ENCODE data around the gene MEGF6. TPM values are rescaled to one million over a fixed set of nuclear protein-coding genes. Genes with fewer than 3 reads are reported as not detected.

MEGF6 gene
- total and polyA plus RNA-seq, 2 donors (not counting 1 experiment from before 2014, with no cell fraction given) = 43.2 to 77.3 TPM

DNA sequence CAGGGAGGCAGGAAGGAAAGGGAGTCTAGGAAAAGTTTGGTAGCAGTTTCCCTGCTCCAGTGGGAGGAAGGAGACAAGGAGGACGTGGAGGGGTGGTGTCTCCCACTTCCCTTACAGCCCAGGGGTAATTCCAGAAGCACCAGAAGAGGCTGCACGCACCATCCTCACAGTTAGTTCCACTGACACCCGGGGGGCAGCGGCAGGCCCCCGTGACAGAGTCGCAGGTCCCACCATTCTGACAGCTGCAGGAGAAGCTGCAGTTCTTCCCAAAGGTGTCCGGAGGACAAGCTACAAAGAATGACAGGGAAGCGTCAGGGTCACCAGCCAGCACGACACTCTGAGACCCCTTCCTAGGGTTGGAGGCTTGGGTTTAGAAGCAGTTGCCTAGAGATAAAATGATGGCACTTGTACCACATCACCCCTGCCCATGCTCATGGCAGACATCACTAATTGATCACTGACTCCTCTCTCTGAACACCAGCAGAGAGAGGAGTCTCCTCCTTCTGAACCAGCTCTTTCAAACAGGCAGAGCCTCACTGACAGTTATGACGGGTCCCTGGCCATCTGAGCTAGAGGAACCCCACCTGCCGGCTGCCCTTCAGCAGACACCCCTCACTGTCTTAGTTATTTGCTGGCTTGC is 103.6 kb downstream of the MEGF6 start:
- no peak for DNase-seq
- Histone ChIP-seq H3K27ac (ENCODE audit: low read length in 2 of 2) (no peak overlapping the region), H2AFZ (ENCODE audit: insufficient read depth, low read depth, low read length, poor library complexity, severe bottlenecking) (no peak overlapping the region), H3K9me3 (ENCODE audit: control extremely low read depth in 1 of 3, control insufficient read depth in 2 of 3, insufficient read depth in 1 of 3, low read length in 2 of 3) (peaks cover 0 to 4% (median 0%) of the 10 kb centered on the region in 3 donors), H3K79me2 (ENCODE audit: control insufficient read depth, insufficient read depth, low read length) (no peaks in the 10 kb centered on the region), H3K36me3 (replicated peaks in 1 of 2; ENCODE audit: control extremely low read depth in 1 of 2, control insufficient read depth in 1 of 2, extremely low read depth in 1 of 2, insufficient read depth in 2 of 2, low read length in 1 of 2) (no peaks in the 10 kb centered on the region), H3K27me3 (replicated peaks in 1 of 4; ENCODE audit: control extremely low read depth in 1 of 4, control insufficient read depth in 3 of 4, insufficient read depth in 4 of 4, low read length in 3 of 4) (no peaks in the 10 kb centered on the region), H3K4me1 (ENCODE audit: control insufficient read depth in 2 of 2, insufficient read depth in 2 of 2, low read length in 2 of 2) (no peaks in the 10 kb centered on the region), H4K20me1 (ENCODE audit: control insufficient read depth, insufficient read depth, low read length, poor library complexity, severe bottlenecking) (peaks cover 23% of the 10 kb centered on the region), H3K4me2 (replicated peaks; ENCODE audit: low read depth, low read length, poor library complexity, severe bottlenecking) (no peak overlapping the region), H3K4me3 (ENCODE audit: control extremely low read depth in 1 of 5, extremely low read depth in 1 of 5, insufficient read depth in 1 of 5, low read depth in 2 of 5, low read length in 4 of 5) (no peak overlapping the region), H3K9ac (ENCODE audit: low read length) (no peak overlapping the region)
- ATAC-seq (ENCODE audit: low read depth) = no peak
- Mint-ChIP-seq H3K4me1 (no peaks in the 10 kb centered on the region), H3K9me3 (ENCODE audit: insufficient read depth) (no peaks in the 10 kb centered on the region), H3K27me3 (no peaks in the 10 kb centered on the region), H3K27ac (no peak overlapping the region), H3K4me3 (no peak overlapping the region)
- TF ChIP-seq EZH2 (IDR thresholded peaks at IDR 0.05; ENCODE audit: borderline replicate concordance, insufficient read depth, low read depth, low read length, poor library complexity, severe bottlenecking) = no peak
- TF ChIP-seq, protein P1, sequence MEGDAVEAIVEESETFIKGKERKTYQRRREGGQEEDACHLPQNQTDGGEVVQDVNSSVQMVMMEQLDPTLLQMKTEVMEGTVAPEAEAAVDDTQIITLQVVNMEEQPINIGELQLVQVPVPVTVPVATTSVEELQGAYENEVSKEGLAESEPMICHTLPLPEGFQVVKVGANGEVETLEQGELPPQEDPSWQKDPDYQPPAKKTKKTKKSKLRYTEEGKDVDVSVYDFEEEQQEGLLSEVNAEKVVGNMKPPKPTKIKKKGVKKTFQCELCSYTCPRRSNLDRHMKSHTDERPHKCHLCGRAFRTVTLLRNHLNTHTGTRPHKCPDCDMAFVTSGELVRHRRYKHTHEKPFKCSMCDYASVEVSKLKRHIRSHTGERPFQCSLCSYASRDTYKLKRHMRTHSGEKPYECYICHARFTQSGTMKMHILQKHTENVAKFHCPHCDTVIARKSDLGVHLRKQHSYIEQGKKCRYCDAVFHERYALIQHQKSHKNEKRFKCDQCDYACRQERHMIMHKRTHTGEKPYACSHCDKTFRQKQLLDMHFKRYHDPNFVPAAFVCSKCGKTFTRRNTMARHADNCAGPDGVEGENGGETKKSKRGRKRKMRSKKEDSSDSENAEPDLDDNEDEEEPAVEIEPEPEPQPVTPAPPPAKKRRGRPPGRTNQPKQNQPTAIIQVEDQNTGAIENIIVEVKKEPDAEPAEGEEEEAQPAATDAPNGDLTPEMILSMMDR (IDR thresholded peaks at IDR 0.05) = no peak
- ChIA-PET POLR2A (no interaction called here), CTCF (no interaction called here)
- WGBS (ENCODE audit: insufficient coverage) = 93% methylated on average over 9 of the region's 11 CpGs
- intact Hi-C loops (cut with micrococcal nuclease) = no loop called here

DNA sequence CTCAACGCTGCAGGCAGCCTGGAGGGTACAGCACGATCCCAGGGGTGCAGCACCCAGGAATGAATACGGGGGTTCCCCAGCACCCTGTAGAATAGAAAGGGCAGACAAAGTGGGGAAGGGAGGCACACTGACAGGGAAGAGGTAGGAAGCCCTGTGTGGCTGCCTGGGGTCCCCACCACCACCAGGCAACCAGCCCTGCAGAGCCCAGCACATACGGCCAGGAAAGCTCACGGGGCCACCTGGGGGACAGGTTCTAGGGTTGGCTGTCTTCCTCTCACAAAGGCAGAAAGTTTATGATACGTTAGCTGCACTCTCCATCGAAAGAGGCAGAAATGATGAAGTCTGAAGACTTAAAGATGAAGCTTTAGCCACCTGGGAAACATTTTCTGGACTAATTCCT is 104.4 kb downstream of the MEGF6 start:
- no peaks in the 10 kb centered on the region for H3K36me3 ChIP-seq (replicated peaks in 1 of 2; ENCODE audit: control extremely low read depth in 1 of 2, control insufficient read depth in 1 of 2, extremely low read depth in 1 of 2, insufficient read depth in 2 of 2, low read length in 1 of 2)
- intact Hi-C loops (cut with micrococcal nuclease) = no loop called here
- Mint-ChIP-seq H3K4me3 (no peak overlapping the region), H3K27me3 (no peaks in the 10 kb centered on the region), H3K4me1 (no peaks in the 10 kb centered on the region), H3K9me3 (ENCODE audit: insufficient read depth) (no peaks in the 10 kb centered on the region), H3K27ac (no peak overlapping the region)
- H3K79me2 ChIP-seq (ENCODE audit: control insufficient read depth, insufficient read depth, low read length) = no peaks in the 10 kb centered on the region
- H3K9me3 ChIP-seq (ENCODE audit: control extremely low read depth in 1 of 3, control insufficient read depth in 2 of 3, insufficient read depth in 1 of 3, low read length in 2 of 3) = peaks cover 0 to 4% (median 0%) of the 10 kb centered on the region in 3 donors
- H3K4me2 ChIP-seq (replicated peaks; ENCODE audit: low read depth, low read length, poor library complexity, severe bottlenecking) = no peak overlapping the region
- 92% methylated on average over 4 of the region's 7 CpGs for WGBS (ENCODE audit: insufficient coverage)
- no peak overlapping the region for H3K9ac ChIP-seq (ENCODE audit: low read length)
- no peak for TF ChIP-seq EZH2 (IDR thresholded peaks at IDR 0.05; ENCODE audit: borderline replicate concordance, insufficient read depth, low read depth, low read length, poor library complexity, severe bottlenecking)
- TF ChIP-seq, protein P1 (IDR thresholded peaks at IDR 0.05) = no peak
- H3K4me3 ChIP-seq (ENCODE audit: control extremely low read depth in 1 of 5, extremely low read depth in 1 of 5, insufficient read depth in 1 of 5, low read depth in 2 of 5, low read length in 4 of 5) = no peak overlapping the region
- H4K20me1 ChIP-seq (ENCODE audit: control insufficient read depth, insufficient read depth, low read length, poor library complexity, severe bottlenecking) = peaks cover 23% of the 10 kb centered on the region
- ATAC-seq (ENCODE audit: low read depth) = no peak
- no peak overlapping the region for H2AFZ ChIP-seq (ENCODE audit: insufficient read depth, low read depth, low read length, poor library complexity, severe bottlenecking)
- H3K4me1 ChIP-seq (ENCODE audit: control insufficient read depth in 2 of 2, insufficient read depth in 2 of 2, low read length in 2 of 2) = no peaks in the 10 kb centered on the region
- no peak for DNase-seq
- CTCF ChIA-PET = no interaction called here
- no peaks in the 10 kb centered on the region for H3K27me3 ChIP-seq (replicated peaks in 1 of 4; ENCODE audit: control extremely low read depth in 1 of 4, control insufficient read depth in 3 of 4, insufficient read depth in 4 of 4, low read length in 3 of 4)
- POLR2A ChIA-PET = no interaction called here
- no peak overlapping the region for H3K27ac ChIP-seq (ENCODE audit: low read length in 2 of 2)
